IPS-18c (cell line): Measurements from ENCODE around the gene TCF12.
"Not testable (repeated sequence)": the region's sequence is repeated elsewhere in the genome, so short reads cannot be mapped to it uniquely, and the experiment has no call there.

Experiments used
- H3K4me3 ChIP-seq: 2 replicates; pipeline ENCODE4 v1.7.0; 2013; ENCODE audit warnings: low read depth, mild to moderate bottlenecking, low read length, moderate library complexity; ENCODE audit not compliant: insufficient read depth
- H3K9me3 ChIP-seq: one replicate; pipeline ENCODE4 v1.6.1; 2013; ENCODE audit warnings: mild to moderate bottlenecking, low read length, moderate library complexity; ENCODE audit not compliant: control insufficient read depth, insufficient read depth

Gene TCF12

GRCh38 chr15:56906766-56907165, 11.7 kb upstream of the TCF12 start:
- no peak overlapping the region for H3K4me3 ChIP-seq
- peaks cover 4% of the 10 kb centered on the region for H3K9me3 ChIP-seq

- peaks cover 4% of the 10 kb centered on the region for H3K9me3 ChIP-seq
- H3K4me3 ChIP-seq = no peak overlapping the region
Observed at GRCh38 chr15:56910801-56911200, 7.6 kb upstream of the TCF12 start.

- H3K9me3 ChIP-seq = no peaks in the 10 kb centered on the region
- H3K4me3 ChIP-seq = no peak overlapping the region
Observed at GRCh38 chr15:56913241-56913640, 5.2 kb upstream of the TCF12 start.

GRCh38 chr15:56913670-56914069, 4.8 kb upstream of the TCF12 start:
- Histone ChIP-seq H3K4me3 (no peak overlapping the region), H3K9me3 (peaks cover under 1% of the 10 kb centered on the region)

- H3K4me3 ChIP-seq = no peak overlapping the region
Observed at GRCh38 chr15:56915888-56916287, 2.6 kb upstream of the TCF12 start.

GRCh38 chr15:56916825-56917477, 1.5 kb upstream of the TCF12 start:
- peak overlapping the region; percentile 97 for H3K4me3 ChIP-seq
- peaks cover 6% of the 10 kb centered on the region for H3K9me3 ChIP-seq

More at GRCh38 chr15:56915888-56916287, 2.6 kb upstream of the TCF12 start:
- peaks cover 6% of the 10 kb centered on the region for H3K9me3 ChIP-seq

- Histone ChIP-seq H3K4me3 (peak overlapping the region; percentile 97), H3K9me3 (peaks cover 6% of the 10 kb centered on the region)
Observed at GRCh38 chr15:56917652-56918045, 795 bp upstream of the TCF12 start.

GRCh38 chr15:56919031-56919608, 676 bp downstream of the TCF12 start:
- Histone ChIP-seq H3K4me3 (peak overlapping the region; percentile 97), H3K9me3 (peaks cover 6% of the 10 kb centered on the region)

GRCh38 chr15:56919609-56920366, 1.3 kb downstream of the TCF12 start:
- H3K4me3 ChIP-seq = peak overlapping the region; percentile 97
- H3K9me3 ChIP-seq = peaks cover 6% of the 10 kb centered on the region

- Histone ChIP-seq H3K4me3 (peak overlapping the region; percentile 97), H3K9me3 (peaks cover 6% of the 10 kb centered on the region)
Observed at GRCh38 chr15:56920367-56920627, 1.9 kb downstream of the TCF12 start.

- Histone ChIP-seq H3K4me3 (no peak overlapping the region), H3K9me3 (peaks cover 6% of the 10 kb centered on the region)
Observed at GRCh38 chr15:56923174-56923591, 4.7 kb downstream of the TCF12 start.

GRCh38 chr15:56927816-56928215, 9.4 kb downstream of the TCF12 start:
- H3K4me3 ChIP-seq = no peak overlapping the region

GRCh38 chr15:56929399-56929798, 11.0 kb downstream of the TCF12 start:
- Histone ChIP-seq H3K9me3 (no peaks in the 10 kb centered on the region), H3K4me3 (no peak overlapping the region)

More at GRCh38 chr15:56927816-56928215, 9.4 kb downstream of the TCF12 start:
- H3K9me3 ChIP-seq = no peaks in the 10 kb centered on the region

GRCh38 chr15:56929933-56930332, 11.5 kb downstream of the TCF12 start:
- H3K4me3 ChIP-seq = no peak overlapping the region
- H3K9me3 ChIP-seq = no peaks in the 10 kb centered on the region

GRCh38 chr15:56930669-56931313, 12.3 kb downstream of the TCF12 start:
- H3K4me3 ChIP-seq = no peak overlapping the region
- H3K9me3 ChIP-seq = no peaks in the 10 kb centered on the region

- Histone ChIP-seq H3K4me3 (no peak overlapping the region), H3K9me3 (no peaks in the 10 kb centered on the region)
Observed at GRCh38 chr15:56931639-56932508, 13.4 kb downstream of the TCF12 start.

GRCh38 chr15:56932509-56932868, 14.0 kb downstream of the TCF12 start:
- not testable (repeated sequence) for H3K4me3 ChIP-seq, H3K9me3 ChIP-seq
